Measurements from ENCODE around the gene SELENOI. TPM values are rescaled to one million over a fixed set of nuclear protein-coding genes. Genes with fewer than 3 reads are reported as not detected.

Gene SELENOI
- total RNA-seq, 1 donor from 2014 or later = 10.8 TPM

DNA sequence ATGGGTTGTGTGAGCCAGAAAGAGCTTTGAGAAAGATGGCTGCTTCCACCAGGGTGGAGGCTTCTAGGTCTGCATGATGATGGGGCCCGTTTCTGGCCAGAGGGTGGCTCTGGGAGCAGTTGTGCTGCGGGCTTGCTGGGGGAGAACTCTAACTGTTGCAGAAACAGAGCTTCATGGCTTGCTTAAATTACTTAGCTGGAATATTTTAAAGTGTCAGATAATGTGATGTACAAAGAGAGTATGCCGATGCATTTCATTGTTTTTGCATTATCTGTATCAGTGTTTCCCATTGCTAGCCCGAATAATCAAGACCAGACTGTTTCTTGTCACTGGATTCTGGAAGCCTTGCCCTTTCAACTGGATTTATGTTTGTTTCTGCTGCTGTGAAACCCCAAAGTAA lies 49.5 kb downstream of the SELENOI start:
- Histone ChIP-seq H3K27me3 (ENCODE audit: low read depth) (no peaks in the 10 kb centered on the region), H3K27ac (replicated peaks) (no peak overlapping the region), H3K36me3 (peaks cover 9% of the 10 kb centered on the region), H3K4me3 (no peak overlapping the region), H3K9me3 (replicated peaks) (no peaks in the 10 kb centered on the region), H3K4me1 (no peaks in the 10 kb centered on the region)
- TF ChIP-seq, protein P1, sequence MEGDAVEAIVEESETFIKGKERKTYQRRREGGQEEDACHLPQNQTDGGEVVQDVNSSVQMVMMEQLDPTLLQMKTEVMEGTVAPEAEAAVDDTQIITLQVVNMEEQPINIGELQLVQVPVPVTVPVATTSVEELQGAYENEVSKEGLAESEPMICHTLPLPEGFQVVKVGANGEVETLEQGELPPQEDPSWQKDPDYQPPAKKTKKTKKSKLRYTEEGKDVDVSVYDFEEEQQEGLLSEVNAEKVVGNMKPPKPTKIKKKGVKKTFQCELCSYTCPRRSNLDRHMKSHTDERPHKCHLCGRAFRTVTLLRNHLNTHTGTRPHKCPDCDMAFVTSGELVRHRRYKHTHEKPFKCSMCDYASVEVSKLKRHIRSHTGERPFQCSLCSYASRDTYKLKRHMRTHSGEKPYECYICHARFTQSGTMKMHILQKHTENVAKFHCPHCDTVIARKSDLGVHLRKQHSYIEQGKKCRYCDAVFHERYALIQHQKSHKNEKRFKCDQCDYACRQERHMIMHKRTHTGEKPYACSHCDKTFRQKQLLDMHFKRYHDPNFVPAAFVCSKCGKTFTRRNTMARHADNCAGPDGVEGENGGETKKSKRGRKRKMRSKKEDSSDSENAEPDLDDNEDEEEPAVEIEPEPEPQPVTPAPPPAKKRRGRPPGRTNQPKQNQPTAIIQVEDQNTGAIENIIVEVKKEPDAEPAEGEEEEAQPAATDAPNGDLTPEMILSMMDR (IDR thresholded peaks at IDR 0.05; ENCODE audit: borderline replicate concordance) = no peak
- no peak for DNase-seq
- intact Hi-C loops (cut with micrococcal nuclease) = no loop called here

DNA sequence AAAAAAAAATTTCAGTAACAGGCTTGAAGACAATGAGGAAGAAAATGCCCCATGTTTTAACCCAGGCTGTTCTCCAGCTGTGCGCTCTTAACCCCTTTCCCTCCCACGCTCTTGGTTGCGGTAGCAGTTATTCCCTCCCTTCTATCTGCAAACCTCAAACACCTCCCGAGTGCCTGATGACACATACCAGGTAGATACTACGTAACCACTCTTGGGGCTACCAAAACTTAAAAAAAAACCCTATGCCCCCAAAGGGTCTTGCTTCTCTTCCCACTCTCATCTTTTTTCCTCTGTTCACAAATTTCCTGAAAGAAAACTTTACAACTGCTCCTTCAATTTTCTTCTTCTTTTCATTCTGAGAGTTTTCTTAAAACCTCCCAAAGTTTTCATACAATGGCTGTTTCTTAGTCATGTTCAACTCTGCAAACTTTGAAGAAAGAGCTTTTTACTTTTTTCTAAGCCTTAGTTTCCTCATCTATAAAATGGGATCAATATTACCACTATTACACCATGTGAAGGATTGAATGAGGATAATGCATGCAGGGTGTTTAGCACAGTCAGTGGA lies 50.9 kb downstream of the SELENOI start:
- no peak for DNase-seq
- Histone ChIP-seq H3K4me1 (peaks cover 4% of the 10 kb centered on the region), H3K27ac (replicated peaks) (no peak overlapping the region), H3K4me3 (no peak overlapping the region), H3K9me3 (replicated peaks) (no peaks in the 10 kb centered on the region), H3K27me3 (ENCODE audit: low read depth) (peaks cover 4% of the 10 kb centered on the region), H3K36me3 (no peaks in the 10 kb centered on the region)
- intact Hi-C loops (cut with micrococcal nuclease) = no loop called here
- TF ChIP-seq, protein P1 (IDR thresholded peaks at IDR 0.05; ENCODE audit: borderline replicate concordance) = no peak

DNA sequence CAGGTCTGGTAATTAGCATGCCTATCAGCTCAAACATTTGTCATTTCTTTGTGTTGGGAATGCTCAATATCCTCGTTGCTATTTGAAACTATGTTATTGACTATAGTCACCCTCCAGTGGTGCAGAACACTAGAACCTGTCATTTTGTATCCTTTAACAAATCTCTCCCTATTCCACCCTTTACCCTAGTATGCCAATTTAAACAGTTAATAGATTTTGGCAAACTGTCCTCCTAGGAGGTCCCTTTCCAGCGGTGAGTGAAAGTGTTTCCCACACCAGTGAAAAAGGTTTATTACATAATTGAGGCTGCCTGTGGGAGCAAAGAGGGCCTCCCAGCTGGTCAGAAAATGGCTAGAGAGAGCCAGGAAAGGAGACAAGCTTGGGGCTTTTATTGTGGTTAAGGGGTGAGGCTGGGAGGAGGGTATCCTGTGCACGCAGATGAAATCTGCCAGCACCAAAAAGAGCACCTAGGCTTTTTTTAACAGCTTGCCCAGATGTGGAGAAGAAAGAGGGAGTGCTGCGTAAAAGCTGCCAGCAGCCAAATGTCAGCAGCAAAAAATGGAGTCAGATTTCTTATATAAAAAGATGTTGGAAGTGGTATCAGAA lies 53.9 kb downstream of the SELENOI start:
- H3K4me3 ChIP-seq = no peak overlapping the region
- no peak overlapping the region for H3K27ac ChIP-seq (replicated peaks)
- intact Hi-C loops (cut with micrococcal nuclease) = no loop called here
- DNase-seq = no peak
- no peaks in the 10 kb centered on the region for H3K36me3 ChIP-seq
- peaks cover 18% of the 10 kb centered on the region for H3K27me3 ChIP-seq (ENCODE audit: low read depth)
- peaks cover 9% of the 10 kb centered on the region for H3K4me1 ChIP-seq
- TF ChIP-seq, protein P1 (IDR thresholded peaks at IDR 0.05; ENCODE audit: borderline replicate concordance) = no peak
- no peaks in the 10 kb centered on the region for H3K9me3 ChIP-seq (replicated peaks)

DNA sequence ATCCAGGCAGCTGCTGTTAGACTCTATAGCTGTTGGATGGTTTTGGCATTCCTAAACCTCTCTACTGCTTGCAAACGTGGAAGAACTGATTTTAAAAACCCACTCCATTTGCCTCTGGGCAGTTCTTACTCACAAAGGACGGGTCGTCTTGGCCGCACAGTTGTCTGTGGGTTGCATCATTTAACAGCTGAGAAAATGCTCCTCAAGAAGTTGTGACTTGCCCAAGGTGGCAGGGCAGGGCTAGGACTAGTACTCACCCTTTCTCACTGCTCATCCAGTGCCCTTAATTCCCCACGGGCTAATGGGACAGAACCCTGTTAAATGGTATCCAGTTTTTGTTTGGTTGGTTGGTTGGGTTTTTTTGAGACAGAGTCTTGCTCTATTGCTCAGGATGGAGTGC lies 54.8 kb downstream of the SELENOI start:
- intact Hi-C loops (cut with micrococcal nuclease) = no loop called here
- no peak for DNase-seq
- H3K36me3 ChIP-seq = no peaks in the 10 kb centered on the region
- no peak overlapping the region for H3K27ac ChIP-seq (replicated peaks)
- peaks cover 9% of the 10 kb centered on the region for H3K4me1 ChIP-seq
- no peak overlapping the region for H3K4me3 ChIP-seq
- no peaks in the 10 kb centered on the region for H3K9me3 ChIP-seq (replicated peaks)
- peaks cover 18% of the 10 kb centered on the region for H3K27me3 ChIP-seq (ENCODE audit: low read depth)
- TF ChIP-seq, protein P1 (IDR thresholded peaks at IDR 0.05; ENCODE audit: borderline replicate concordance) = no peak

DNA sequence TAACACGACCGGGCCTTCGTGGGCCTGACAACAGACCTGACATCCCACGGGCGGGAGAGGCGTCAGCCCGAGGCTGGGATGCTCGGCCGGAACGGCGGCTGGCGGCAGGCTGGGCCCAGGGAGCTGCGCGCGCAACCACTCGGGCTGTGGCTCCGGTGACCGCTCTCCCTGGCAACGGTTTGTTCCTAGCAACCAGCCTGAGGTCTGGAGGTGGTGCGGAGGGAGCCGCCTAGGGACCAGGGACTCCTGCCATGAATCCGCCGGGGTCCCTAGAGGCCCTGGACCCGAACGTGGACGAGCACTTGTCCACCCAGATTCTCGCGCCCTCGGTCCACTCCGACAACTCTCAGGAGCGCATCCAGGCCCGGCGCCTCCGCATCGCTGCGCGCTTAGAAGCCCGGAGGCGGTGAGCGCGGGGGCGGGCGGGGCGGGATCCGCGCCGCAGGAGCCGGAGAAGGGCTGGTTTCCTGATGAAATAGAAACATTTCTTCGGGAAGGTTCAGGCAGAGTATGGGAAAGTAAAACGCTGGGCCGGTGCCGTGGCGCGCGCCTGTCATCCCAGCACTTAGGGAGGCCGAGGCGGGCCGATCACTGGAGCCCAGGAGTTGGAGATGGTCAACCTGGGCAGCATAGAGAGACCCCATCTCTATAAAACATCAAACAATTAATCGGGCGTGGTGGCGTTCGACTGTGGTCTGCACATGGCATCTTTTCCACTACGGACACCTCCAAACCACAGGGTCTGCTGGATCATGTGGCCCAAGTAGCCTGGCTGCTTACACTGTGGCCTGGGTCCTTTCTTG lies 56.0 kb downstream of the SELENOI start, which contains the start of gene DRC1:
TSS of gene DRC1 (plus strand) at position 182 of the 803 bp plus-strand sequence. CDS start at position 252, 70 bp downstream.
- H3K9me3 ChIP-seq (replicated peaks) = no peaks in the 10 kb centered on the region
- intact Hi-C loops (cut with micrococcal nuclease) = no loop called here
- H3K27me3 ChIP-seq (ENCODE audit: low read depth) = peaks cover 20% of the 10 kb centered on the region
- peaks cover 9% of the 10 kb centered on the region for H3K4me1 ChIP-seq
- peak; percentile 53 for DNase-seq
- TF ChIP-seq, protein P1 (IDR thresholded peaks at IDR 0.05; ENCODE audit: borderline replicate concordance) = no peak
- peak within 1 kb of the TSS; percentile 57 for H3K4me3 ChIP-seq
- no peak within 1 kb of the TSS for H3K27ac ChIP-seq (replicated peaks)
- no peaks in the 10 kb centered on the region for H3K36me3 ChIP-seq
